GM19397 (cell line): Measurements from ENCODE around the gene STAMBPL1.

Experiments used
- ATAC-seq: cut with Tn5 transposase; IDR thresholded peaks from one replicate; pipeline ENCODE4 v1.9.1; 2021; ENCODE audit warnings: mild to moderate bottlenecking, moderate library complexity; ENCODE audit not compliant: unreplicated experiment

STAMBPL1 gene

GRCh38 chr10:88946965-88947590 is 67.0 kb downstream of the STAMBPL1 start:
- ATAC-seq, result no peak

- ATAC-seq, result no peak
Observed at GRCh38 chr10:88949051-88949450, 69.0 kb downstream of the STAMBPL1 start.

DNA sequence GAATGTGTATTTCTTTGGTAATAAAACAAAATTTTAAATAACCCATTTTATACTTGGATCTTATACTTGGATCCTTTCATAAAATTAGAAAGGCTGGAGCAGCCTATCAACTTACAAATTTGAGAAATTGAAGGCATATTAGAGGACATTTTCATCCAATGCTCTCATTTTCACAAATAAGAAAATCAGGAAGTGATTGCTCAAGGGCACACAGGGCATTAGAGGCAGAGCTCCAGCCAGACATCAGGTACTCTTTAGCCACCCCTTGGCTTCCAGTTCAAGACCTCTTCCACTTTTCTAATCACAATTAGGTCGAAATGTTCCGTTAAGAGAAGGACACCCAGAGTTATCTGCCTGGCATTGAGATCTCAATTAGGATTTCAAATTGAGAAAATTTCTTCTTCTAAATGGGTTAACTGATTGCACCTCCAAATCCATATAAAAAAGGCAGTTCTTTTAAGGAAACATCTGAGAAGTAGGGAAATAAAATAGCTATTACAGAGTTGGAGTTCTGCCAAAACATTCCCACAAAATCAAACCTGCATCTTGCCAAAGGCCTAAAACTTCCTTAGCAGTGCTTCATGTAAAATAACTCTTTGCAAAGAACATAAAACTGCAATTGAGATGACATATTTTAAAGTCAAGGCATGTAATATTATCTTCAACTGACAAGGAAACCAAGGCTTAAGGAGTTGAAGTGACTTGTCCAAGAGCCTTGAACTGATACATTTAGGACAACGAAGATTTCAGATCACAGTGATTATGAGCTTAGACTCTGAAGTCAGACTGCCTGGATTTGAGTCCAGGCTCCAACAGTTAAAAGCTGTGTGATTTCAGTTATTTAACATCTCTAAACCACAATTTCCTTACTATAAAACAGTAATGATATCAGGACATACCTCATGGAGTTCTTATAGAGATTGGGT is 70.1 kb downstream of the STAMBPL1 start:
- no peak for ATAC-seq

DNA sequence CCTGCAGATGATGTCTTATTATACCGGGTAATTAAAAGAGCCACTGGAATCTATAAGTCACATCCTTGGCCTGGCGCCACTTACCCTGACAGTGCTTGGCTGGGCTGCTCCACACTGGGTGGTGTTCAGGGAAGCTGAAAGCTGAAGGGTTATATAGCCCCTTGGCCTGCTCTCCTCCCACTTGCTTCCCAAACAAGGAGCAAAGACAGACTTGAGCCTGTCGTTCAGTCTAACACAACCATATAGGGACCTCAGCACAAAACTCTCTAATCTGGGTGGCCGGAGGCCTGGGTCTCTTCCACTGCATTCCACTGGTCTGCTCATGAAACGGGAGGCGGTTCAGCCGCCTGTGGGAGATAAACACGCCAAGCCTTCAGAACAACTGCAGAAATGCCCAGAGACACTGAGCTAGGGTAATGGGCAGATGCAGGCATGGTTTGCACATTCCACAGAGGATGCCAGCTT is 72.6 kb downstream of the STAMBPL1 start, which contains the start of gene ACTA2:
Gene ACTA2, minus strand, starts transcription at position 127 of the 465 bp plus-strand sequence. CDS start 3,843 bp downstream, outside the sequence.
- no peak for ATAC-seq

GRCh38 chr10:88953662-88954061 is 73.6 kb downstream of the STAMBPL1 start:
- ATAC-seq, result no peak

DNA sequence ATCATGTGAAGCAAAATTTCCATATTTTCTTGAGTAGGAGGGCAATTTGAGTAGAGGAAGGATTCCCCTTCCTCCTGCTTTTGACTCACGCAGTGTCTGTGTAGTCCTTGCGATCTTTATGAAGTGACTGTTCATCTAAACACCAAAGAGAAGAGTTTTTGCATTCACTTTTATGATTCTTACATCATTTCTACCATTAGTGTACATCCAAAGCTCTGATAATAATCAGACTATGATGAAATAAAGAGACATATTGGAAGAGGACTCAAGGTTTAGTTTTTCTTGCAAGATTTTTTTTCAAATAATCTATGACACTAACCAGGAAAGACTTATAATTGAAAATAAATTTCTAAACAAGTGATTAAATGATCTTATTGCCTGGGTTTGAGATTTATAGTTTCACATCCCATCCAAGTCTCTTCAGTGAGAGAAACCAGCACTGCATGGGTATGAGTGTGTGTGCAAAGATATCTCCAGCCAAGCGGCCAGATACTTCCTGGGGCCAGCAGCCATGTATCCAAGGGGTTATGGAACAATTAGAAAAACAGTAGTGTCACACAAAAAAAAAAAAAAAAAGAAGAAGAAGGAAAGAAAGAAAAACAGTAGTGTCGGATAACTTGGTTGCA is 74.5 kb downstream of the STAMBPL1 start:
- no peak for ATAC-seq

DNA sequence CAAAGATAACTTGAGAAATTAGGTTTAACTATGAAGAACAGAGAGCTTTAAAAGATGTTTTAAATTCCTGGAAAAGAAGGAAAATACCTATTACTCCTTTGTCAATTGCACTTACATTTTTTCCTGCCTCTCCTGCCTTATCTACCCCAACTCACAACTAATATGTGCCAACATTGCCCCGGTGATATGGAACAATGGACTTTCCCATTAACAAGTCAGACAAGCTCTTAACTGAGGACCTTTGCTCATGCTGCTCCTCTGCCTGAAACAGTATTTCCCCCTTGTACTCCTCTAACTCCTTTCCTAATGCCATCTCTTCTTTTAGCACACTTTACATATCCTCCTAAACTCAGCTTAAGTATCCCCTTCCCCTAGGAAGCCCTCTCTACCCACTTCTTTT is 77.3 kb downstream of the STAMBPL1 start:
- no peak for ATAC-seq

- ATAC-seq, result no peak
Observed at GRCh38 chr10:88958721-88959120, 78.7 kb downstream of the STAMBPL1 start.

DNA sequence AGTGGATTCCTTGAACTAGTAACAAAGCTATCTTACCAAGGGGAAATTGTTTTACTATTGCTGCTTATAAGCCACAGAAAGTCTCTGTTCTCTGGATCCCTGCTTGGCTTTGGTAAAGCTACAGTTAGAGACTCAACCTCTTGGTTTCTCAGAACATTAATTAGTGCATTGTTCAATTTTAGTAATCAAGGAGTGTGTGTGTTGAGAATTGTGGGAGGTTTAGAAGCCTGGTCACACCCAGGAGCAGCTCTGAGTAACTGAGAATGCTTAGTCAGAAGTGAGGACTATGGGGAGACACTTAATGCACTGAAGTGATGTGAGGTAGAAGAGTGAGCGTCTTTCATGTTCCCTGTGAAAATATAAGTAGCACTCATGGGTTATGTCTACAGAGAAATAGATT is 80.8 kb downstream of the STAMBPL1 start:
- no peak for ATAC-seq

DNA sequence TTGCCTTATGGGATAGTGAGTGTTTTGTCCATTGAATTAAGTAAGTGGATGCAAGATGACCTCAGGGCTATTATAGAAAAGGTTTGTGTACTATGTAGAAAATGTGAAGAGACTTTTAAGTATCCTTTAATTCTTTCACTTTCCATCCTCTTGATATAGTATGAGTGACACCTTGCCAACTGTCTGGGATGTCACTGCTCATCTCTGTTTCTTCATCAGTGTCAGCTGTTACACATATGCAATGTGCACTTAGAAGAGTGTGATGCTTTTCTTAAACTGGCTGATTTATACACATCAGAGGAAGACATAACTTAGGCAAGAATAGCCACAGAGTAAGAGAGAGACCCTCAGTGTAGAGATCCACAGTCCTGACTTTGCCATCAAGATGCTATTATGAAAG is 81.2 kb downstream of the STAMBPL1 start:
- ATAC-seq, result no peak

- ATAC-seq, result no peak
Observed at GRCh38 chr10:88962336-88962735, 82.3 kb downstream of the STAMBPL1 start.

- no peak for ATAC-seq
Observed at GRCh38 chr10:88963318-88963717, 83.3 kb downstream of the STAMBPL1 start.

DNA sequence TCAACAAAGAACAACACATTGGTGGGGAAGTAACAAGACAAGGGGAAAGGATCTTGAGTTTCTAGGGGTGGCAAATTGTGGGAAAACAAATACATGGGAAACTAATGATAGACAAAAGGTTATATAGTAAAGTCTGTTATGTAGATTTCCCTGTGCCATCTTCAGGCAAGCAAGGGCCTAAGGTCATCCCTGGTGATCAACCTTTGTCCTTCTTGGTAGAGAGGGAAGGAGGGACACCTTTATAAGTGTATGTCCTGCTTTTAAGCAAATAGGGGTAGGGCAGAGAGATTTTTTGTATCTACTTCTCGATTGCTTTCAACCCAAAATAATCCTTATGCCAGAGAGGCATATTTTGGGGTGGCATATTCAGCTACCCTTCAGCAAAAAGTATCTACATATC is 84.3 kb downstream of the STAMBPL1 start:
- no peak for ATAC-seq

DNA sequence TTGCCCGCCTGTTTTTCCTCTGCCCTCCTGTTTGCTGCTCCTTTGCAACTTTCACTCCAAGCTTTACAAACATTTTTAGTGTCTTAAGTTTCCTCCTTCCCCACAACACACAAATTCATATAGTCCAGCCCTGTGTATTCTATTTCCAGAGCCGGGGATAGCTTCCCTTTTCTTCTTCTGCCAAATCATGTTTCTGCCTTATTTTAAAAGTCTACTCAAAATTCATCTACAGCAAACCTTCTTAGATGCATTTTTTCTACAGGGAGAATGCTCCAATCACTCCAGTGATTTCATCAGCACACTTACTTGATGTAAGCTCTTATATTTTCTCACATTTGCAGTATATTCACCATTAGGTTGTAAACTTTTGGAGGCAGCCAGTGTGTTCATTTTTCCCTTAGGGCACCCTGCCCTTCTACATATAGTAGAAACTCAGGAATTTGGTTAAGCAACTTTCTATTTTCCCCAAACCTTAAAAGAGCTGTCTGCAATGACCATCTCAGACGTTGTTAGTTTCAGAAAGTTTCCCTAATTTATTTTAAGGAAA is 84.9 kb downstream of the STAMBPL1 start:
- no peak for ATAC-seq

DNA sequence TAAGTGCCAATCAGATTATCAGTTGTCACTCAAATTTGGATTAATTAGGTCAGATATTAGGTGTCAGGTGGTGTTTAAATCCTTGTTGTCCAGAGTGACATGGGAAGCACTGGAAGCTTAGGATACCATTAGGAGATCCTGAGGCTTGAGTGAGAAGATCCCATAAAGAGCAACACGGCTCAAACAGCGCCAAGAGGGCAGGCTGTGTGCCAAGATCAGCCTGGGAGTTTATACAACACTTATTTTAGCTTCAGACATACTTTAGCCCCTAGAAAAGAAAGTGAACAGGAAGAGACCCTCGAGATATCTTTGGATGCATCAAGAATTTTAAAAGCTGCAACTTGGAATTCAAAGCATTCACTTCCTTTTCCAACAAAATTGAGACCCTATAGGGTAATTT is 86.8 kb downstream of the STAMBPL1 start:
- ATAC-seq, result no peak

DNA sequence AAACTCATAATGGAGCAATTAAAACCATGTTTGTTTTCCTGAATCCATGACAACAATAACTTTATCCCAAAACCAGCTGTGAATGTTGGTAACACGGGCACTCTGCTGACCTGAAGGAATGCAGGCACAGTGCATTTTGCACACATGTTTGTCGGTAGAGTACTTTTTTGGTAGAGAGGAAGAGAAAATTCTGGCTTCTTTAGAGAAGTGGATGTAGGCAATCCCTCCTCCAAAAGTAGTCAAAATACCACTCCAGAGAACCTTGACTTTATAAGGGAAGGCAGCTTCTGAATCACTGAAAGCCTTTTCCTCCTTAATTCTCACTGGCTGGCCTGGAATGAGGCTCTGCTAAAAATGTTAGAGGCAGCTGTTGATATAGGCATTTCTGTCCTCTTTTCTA is 88.3 kb downstream of the STAMBPL1 start:
- no peak for ATAC-seq

- no peak for ATAC-seq
Observed at GRCh38 chr10:88971221-88972061, 91.4 kb downstream of the STAMBPL1 start.
